Activated T-helper 17 cell treated with anti-CD3 and anti-CD28 coated beads, Interleukin-2, amount 50 U/mL, for 72 hours (primary cell): ENCODE results near the gene TRIO. TPM values are rescaled to one million over a fixed set of nuclear protein-coding genes. Genes with fewer than 3 reads are reported as not detected.

Experiments used
- ATAC-seq: fragments of 150-1000 bp; cut with Tn5 transposase; replicated peaks from 2 replicates; pipeline ENCODE4 v1.10.0; 2021; ENCODE audit warnings: mild to moderate bottlenecking, moderate library complexity
- H3K27ac Mint-ChIP-seq: one replicate; pipeline ENCODE4 v1.8.0; 2022; ENCODE audit warnings: mixed read lengths
- H3K27me3 Mint-ChIP-seq: one replicate; pipeline ENCODE4 v1.8.0; 2022; ENCODE audit warnings: mixed read lengths
- H3K36me3 Mint-ChIP-seq: one replicate; pipeline ENCODE4 v1.8.0; 2022; ENCODE audit warnings: low read depth, mild to moderate bottlenecking, mixed read lengths
- H3K4me1 Mint-ChIP-seq: one replicate; pipeline ENCODE4 v1.8.0; 2022; ENCODE audit warnings: mixed read lengths
- H3K4me3 Mint-ChIP-seq: one replicate; pipeline ENCODE4 v1.8.0; 2022; ENCODE audit warnings: mild to moderate bottlenecking, mixed read lengths
- H3K9me3 Mint-ChIP-seq: one replicate; pipeline ENCODE4 v1.8.0; 2022; ENCODE audit warnings: mixed read lengths
- total RNA-seq, 2 donors: library from RNA; stranded (reverse); gene quantifications; one replicate each; pipeline ENCODE4 v1.2.3, GENCODE V29; 2022

The TRIO gene
- total RNA-seq, 2 donors from 2014 or later: 13.6 to 21.5 TPM

DNA sequence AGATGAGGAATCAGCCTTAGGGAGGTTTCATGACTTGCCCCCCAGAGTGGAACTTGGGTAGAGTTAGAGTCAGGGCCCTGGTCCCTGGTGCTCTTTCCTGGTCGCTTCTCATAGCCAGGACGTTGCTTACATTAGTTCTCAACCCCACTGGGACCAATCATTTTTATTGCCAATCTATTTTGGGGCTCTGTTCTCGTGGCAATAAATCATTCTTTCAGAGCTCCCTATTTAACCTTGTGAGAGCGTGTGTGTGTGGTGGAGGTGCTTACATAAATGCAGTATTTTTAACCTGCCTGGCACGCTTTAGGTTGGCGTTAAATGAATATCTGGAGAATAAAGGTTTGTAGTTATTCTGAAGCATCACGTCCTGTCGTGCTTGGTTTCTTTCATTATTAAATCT is 4.1 kb downstream of the TRIO start:
- H3K4me1 Mint-ChIP-seq: peaks cover 5% of the 10 kb centered on the region
- H3K27me3 Mint-ChIP-seq: peaks cover 41% of the 10 kb centered on the region
- H3K27ac Mint-ChIP-seq: no peak overlapping the region
- no peak overlapping the region for H3K4me3 Mint-ChIP-seq
- peaks cover 5% of the 10 kb centered on the region for H3K36me3 Mint-ChIP-seq
- no peak for ATAC-seq
- no peaks in the 10 kb centered on the region for H3K9me3 Mint-ChIP-seq

GRCh38 chr5:14148483-14148882 is 5.3 kb downstream of the TRIO start:
- Mint-ChIP-seq H3K36me3 (peaks cover 5% of the 10 kb centered on the region), H3K4me3 (no peak overlapping the region), H3K4me1 (peaks cover 5% of the 10 kb centered on the region), H3K9me3 (no peaks in the 10 kb centered on the region), H3K27me3 (peaks cover 37% of the 10 kb centered on the region), H3K27ac (no peak overlapping the region)
- no peak for ATAC-seq

DNA sequence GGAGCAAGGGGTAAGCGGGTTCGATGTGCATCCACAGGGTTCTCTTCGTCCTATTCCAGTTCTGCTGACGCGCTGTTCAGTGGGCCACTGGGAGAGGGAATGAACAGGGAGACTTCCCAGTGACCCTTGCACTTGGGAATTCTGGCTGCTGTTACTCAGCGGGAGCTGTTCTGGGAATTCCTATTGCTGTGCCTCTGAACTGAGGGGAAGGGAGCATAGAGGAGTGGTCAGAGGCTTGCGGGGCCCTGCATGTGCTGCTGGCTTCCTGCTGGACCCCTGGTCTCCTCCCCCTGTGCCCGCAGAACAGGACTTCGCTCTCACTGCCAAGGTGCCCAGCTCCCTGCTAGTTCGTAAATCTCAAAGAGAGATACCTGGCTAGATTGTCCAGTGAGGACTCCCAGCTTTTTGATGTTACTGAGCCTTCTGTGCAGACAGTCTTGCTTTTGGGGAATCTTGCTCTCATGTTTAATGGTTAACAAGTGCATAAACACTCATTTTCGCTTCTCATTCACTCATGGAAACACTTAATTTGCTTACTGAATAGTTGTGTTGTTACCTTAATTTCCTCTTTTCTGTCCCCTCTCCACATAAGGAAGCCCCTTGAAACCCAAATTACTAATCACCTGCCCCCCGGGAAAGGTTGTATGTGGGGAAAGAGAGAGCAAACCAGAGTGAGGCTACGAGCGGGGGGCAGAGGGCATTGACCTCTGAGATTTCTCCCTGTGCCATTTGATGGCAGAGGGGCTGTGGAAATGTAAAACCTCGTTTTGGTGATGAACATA is 5.9 kb downstream of the TRIO start:
- ATAC-seq: no peak
- H3K4me3 Mint-ChIP-seq: no peak overlapping the region
- H3K4me1 Mint-ChIP-seq: peaks cover 5% of the 10 kb centered on the region
- H3K27ac Mint-ChIP-seq: no peak overlapping the region
- peaks cover 39% of the 10 kb centered on the region for H3K27me3 Mint-ChIP-seq
- H3K9me3 Mint-ChIP-seq: no peaks in the 10 kb centered on the region
- peaks cover 5% of the 10 kb centered on the region for H3K36me3 Mint-ChIP-seq

GRCh38 chr5:14149672-14150274 is 6.6 kb downstream of the TRIO start:
- Mint-ChIP-seq H3K27me3 (peaks cover 42% of the 10 kb centered on the region), H3K4me1 (peaks cover 5% of the 10 kb centered on the region), H3K9me3 (no peaks in the 10 kb centered on the region), H3K36me3 (peaks cover 5% of the 10 kb centered on the region), H3K27ac (no peak overlapping the region), H3K4me3 (no peak overlapping the region)
- no peak for ATAC-seq

DNA sequence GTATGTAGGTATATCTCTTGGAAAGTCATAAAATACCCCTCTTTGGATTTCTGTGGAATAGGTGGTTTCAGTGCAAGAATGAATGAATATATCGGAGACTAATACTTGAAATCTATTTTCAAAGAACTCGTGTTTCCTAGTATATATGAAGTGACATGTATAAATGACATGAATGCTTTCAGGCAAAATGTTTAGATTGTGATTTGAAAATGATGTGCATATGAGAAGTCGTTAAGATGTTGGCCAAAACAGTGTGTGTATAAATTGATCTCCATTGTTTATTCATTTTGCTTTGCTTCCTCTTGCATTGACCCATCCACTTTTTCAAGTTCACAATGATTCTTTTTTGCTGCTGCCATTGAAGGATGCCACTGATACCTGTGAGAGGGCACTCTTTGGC is 8.3 kb downstream of the TRIO start:
- Mint-ChIP-seq H3K9me3 (no peaks in the 10 kb centered on the region), H3K36me3 (no peaks in the 10 kb centered on the region), H3K4me1 (no peaks in the 10 kb centered on the region), H3K4me3 (no peak overlapping the region), H3K27ac (no peak overlapping the region), H3K27me3 (peaks cover 30% of the 10 kb centered on the region)
- ATAC-seq: no peak

GRCh38 chr5:14153071-14153864 is 10.1 kb downstream of the TRIO start:
- Mint-ChIP-seq H3K4me3 (no peak overlapping the region), H3K4me1 (no peaks in the 10 kb centered on the region), H3K27me3 (peaks cover 25% of the 10 kb centered on the region), H3K36me3 (no peaks in the 10 kb centered on the region), H3K27ac (no peak overlapping the region), H3K9me3 (no peaks in the 10 kb centered on the region)
- ATAC-seq: no peak

DNA sequence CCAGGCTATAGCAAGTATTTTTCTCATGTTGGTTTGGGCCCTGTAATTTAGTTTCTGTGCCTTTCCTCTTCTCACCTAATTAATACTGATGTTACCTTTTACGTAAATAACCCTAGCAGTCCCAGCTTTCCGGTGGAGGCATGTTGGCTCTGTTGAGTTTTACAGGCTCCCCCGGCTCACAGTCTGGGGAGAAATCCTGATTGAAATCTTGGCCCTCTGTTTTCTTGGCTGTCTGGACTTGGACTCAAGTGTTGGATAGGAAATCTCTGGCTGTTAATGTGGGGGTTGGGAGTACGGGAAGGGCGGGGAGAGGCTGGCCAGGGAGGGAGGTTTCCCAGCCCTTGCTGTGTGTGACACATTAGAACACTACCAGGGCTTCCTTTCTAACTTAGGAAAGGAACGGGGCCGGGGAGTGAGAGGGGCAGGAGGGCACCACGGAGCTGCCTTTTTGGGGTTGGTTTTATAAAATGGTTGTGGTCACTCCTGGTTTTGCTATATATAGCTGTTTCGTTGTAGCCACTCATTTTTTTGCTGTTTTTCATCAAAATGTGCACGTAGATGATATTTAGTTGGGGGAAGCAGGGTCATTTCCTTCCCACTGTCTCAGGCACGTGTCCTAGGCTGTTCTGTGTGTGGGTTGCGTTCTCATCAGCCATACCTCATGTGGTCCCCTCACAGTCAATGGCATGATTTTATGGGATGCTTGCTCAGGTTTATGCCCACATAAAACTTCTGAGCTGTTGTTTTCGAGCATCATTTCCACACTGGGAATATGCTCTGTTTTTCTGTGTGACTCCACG is 11.0 kb downstream of the TRIO start:
- H3K4me3 Mint-ChIP-seq: no peak overlapping the region
- H3K9me3 Mint-ChIP-seq: no peaks in the 10 kb centered on the region
- peaks cover 20% of the 10 kb centered on the region for H3K27me3 Mint-ChIP-seq
- no peaks in the 10 kb centered on the region for H3K36me3 Mint-ChIP-seq
- ATAC-seq: no peak
- no peak overlapping the region for H3K27ac Mint-ChIP-seq
- no peaks in the 10 kb centered on the region for H3K4me1 Mint-ChIP-seq

- Mint-ChIP-seq H3K27ac (no peak overlapping the region), H3K4me3 (no peak overlapping the region), H3K36me3 (no peaks in the 10 kb centered on the region), H3K27me3 (peaks cover 14% of the 10 kb centered on the region), H3K9me3 (no peaks in the 10 kb centered on the region), H3K4me1 (no peaks in the 10 kb centered on the region)
- ATAC-seq: no peak
These were observed 11.9 kb downstream of the TRIO start for GRCh38 chr5:14155075-14155474.

DNA sequence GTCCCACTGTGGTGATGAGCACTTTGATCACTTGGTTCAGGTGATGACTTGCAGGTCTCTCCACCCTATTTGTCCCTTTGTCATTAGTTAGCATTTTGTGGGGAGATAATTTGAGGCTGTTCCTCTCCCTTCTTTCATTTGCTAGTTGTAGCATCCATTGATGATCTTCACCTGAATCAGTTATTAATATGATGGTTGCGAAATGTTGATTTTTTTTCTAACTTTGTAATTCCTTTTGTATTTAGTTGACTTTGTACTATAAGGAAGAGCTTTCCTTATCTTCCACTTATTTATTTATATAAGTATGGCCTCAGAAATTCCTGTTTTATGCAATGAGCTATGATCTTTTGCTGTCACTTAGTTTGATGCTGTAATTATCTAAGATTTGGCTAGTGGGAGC is 12.6 kb downstream of the TRIO start:
- H3K9me3 Mint-ChIP-seq: no peaks in the 10 kb centered on the region
- H3K4me3 Mint-ChIP-seq: no peak overlapping the region
- no peaks in the 10 kb centered on the region for H3K36me3 Mint-ChIP-seq
- ATAC-seq: no peak
- no peaks in the 10 kb centered on the region for H3K4me1 Mint-ChIP-seq
- H3K27ac Mint-ChIP-seq: no peak overlapping the region
- H3K27me3 Mint-ChIP-seq: peaks cover 18% of the 10 kb centered on the region

GRCh38 chr5:14156290-14156649 is 13.1 kb downstream of the TRIO start:
- no peak overlapping the region for H3K4me3 Mint-ChIP-seq

DNA sequence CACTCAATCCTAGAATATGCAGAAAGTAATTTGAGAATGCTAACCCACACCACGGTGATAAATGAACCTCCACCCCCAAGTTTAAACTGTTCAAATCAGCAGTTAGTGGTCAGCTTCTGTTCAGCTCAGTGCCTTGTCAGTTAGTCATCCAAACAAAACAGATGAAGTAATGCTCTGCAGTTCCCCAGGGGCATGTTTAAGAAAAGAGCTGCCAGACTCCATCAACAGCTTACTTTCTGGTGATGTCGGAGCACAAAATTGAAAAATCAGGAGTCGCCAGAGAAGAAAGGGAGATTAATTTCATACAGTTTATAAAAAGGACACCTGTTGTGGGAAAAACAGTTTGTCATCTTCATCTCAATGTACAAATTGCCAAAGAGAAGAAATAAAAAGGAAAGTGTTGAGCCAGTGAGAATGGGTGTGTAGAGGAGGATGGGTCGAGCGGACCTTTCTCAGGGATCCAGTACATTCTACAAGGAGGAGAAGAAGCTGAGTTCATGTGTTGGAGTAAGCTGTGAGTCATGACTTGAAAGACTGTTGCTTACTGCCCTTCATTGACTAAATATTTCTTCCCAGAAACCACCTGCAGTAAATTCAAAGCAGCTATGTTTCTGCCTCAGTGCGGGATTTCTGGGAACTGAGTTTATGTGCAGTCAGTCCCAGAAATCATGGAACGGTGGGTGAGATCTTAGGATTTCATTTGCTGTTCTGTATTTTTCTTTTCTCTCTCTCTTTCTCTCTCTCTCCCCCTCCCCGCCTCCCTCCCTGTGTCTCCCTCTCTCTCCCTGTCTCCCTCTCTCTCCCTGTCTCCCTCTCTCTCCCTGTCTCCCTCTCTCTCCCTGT is 13.7 kb downstream of the TRIO start:
- Mint-ChIP-seq H3K36me3 (no peaks in the 10 kb centered on the region), H3K9me3 (no peaks in the 10 kb centered on the region), H3K4me1 (no peaks in the 10 kb centered on the region), H3K27ac (no peak overlapping the region), H3K27me3 (peaks cover 14% of the 10 kb centered on the region), H3K4me3 (no peak overlapping the region)
- peak; percentile 49 for ATAC-seq

More at GRCh38 chr5:14156290-14156649, 13.1 kb downstream of the TRIO start:
- ATAC-seq: no peak
- H3K27ac Mint-ChIP-seq: no peak overlapping the region
- H3K9me3 Mint-ChIP-seq: no peaks in the 10 kb centered on the region
- H3K36me3 Mint-ChIP-seq: no peaks in the 10 kb centered on the region
- H3K27me3 Mint-ChIP-seq: peaks cover 18% of the 10 kb centered on the region
- no peaks in the 10 kb centered on the region for H3K4me1 Mint-ChIP-seq

GRCh38 chr5:14157493-14157782 is 14.3 kb downstream of the TRIO start:
- H3K27me3 Mint-ChIP-seq: peaks cover 14% of the 10 kb centered on the region
- no peak overlapping the region for H3K4me3 Mint-ChIP-seq
- no peak overlapping the region for H3K27ac Mint-ChIP-seq
- ATAC-seq: no peak
- no peaks in the 10 kb centered on the region for H3K4me1 Mint-ChIP-seq
- no peaks in the 10 kb centered on the region for H3K9me3 Mint-ChIP-seq
- no peaks in the 10 kb centered on the region for H3K36me3 Mint-ChIP-seq

DNA sequence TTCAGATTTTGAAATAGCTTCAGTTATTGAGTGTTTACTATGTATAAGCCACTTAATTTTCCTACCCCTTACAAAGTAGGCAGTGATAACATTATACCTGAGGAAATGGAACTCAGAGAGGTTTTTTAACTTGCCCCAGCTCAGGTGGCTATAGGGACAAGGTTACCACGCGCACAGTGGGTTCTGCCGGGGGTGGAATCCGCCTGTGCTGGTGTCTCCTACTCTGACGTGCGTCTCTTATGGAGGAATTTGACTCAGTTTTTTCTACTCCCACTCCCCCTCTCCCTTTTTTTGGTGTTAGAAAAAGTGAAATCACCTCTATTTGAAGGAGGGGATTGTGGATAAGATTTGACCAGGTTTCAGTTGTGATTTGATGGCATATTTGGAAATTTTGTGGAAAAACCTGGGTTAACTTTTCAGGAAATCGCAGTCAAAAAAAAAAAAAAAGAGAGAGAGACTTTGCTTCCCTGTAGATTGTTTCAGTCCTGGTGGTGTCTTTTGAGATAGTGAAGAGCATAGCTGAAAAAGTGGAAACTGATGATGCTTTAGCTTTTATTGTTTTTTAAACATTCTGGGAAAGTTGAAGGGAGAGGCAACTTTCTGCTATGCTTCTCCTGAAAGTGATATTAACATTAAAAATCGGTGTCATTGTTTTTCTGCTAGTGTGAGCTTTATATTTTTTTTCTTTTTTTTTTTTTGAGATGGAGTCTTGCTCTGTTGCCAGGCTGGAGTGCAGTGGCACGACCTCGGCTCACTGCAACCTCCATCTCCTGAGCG is 15.9 kb downstream of the TRIO start:
- H3K36me3 Mint-ChIP-seq: no peaks in the 10 kb centered on the region
- H3K27ac Mint-ChIP-seq: no peak overlapping the region
- H3K27me3 Mint-ChIP-seq: peaks cover 12% of the 10 kb centered on the region
- no peaks in the 10 kb centered on the region for H3K4me1 Mint-ChIP-seq
- no peaks in the 10 kb centered on the region for H3K9me3 Mint-ChIP-seq
- ATAC-seq: no peak
- no peak overlapping the region for H3K4me3 Mint-ChIP-seq
